ENCODE results near the gene SYCE3.

Gene SYCE3

DNA sequence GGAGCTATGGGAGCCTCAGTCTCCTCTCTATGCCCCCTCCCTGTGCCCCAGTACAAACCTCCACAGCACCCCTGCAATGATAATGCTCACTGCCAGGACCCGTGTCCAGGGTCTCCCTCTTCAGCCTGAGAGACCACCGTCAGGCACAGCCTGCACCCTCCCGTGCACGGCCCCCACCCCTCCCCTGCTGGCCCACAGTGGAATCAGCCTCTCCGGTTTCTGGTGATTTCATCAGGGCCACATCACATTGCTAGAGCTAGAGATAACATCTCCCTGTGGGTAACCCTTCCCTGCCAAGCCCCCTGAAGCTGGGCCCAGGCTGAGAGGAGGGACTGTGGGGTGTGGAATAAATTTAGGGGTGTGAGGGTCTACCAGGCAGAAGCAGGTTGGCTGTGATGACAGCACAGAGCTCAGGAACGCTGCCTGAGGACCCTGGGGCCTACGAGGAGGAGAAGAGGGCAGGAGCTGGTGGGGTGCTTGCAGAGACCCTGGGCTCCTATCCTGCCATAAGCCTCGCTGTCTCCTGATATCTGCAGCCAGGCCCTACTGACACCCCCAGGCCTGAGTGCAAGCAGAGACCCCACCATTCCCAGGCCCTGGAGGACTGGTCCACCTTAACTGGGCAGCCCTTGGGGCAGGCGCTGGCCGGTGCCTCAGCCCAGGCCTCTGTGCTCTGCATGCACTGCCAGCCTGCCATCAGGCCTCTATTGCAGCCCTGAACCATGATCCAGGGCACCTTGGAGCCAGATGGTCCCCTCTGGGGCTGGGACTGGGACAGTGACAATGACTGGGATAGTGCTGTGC lies 17.0 kb downstream of the SYCE3 start, which contains the start of gene KLHDC7B:
TSS of gene KLHDC7B (plus strand) at position 378 of the 804 bp plus-strand sequence. CDS start at position 723, 345 bp downstream.
- POLR2A ChIA-PET = interaction anchor here (0.7 to 1.8 kb wide), 4 partner anchors 17 to 79 kb away, joined by 3 to 8 read pairs (median 4); partner anchors contain the start of genes LMF2, NCAPH2, SCO2 and SYCE3
- no peak within 1 kb of the TSS for H3K4me3 ChIP-seq (ENCODE audit: low read depth, low read length)
- 0 out of 2 replicates have a peak within 1 kb of the TSS, but pooled peaks have one; percentile 19 for H3K27ac ChIP-seq (ENCODE audit: extremely low read depth, low read depth, low read length)
- H3K36me3 ChIP-seq (ENCODE audit: control insufficient read depth in 2 of 2, insufficient read depth in 1 of 2, low read length in 2 of 2) = no peaks in the 10 kb centered on the region
- CTCF ChIA-PET = interaction anchor here (0.6 to 1.6 kb wide), 5 partner anchors 14 to 62 kb away, joined by 3 to 10 read pairs (median 4); partner anchors contain the start of genes SCO2 and SYCE3
- H3K4me1 ChIP-seq (ENCODE audit: control insufficient read depth, insufficient read depth, low read length) = 0 out of 2 replicates have a peak, but pooled peaks cover 2% of the 10 kb centered on the region
- no peaks in the 10 kb centered on the region for H3K9me3 ChIP-seq (ENCODE audit: control insufficient read depth, insufficient read depth, low read depth, low read length)
- TF ChIP-seq ZNF664 (tag by site-specific recombination; IDR thresholded peaks at IDR 0.05) (no peak), ZBTB21 (tag by site-specific recombination; IDR thresholded peaks at IDR 0.05) (no peak), ZBTB20 (tag by site-specific recombination; IDR thresholded peaks at IDR 0.05) (peak; percentile 52; the same call in 1 of the 2 replicates), ZBTB8A (tag by site-specific recombination; IDR thresholded peaks at IDR 0.05) (0 out of 2 replicates have a peak, but pooled peaks have one; percentile 36), MZF1 (tag by site-specific recombination; IDR thresholded peaks at IDR 0.05; ENCODE audit: borderline replicate concordance) (no peak), GLIS2 (tag by site-specific recombination; IDR thresholded peaks at IDR 0.05) (peak; percentile 60; the same call in 1 of the 2 replicates), ZNF292 (tag by site-specific recombination; IDR thresholded peaks at IDR 0.05; ENCODE audit: borderline replicate concordance, low read depth) (no peak), ZNF335 (tag by site-specific recombination; conservative IDR thresholded peaks at IDR 0.05) (peak; percentile 86), KLF16 (tag by site-specific recombination; IDR thresholded peaks at IDR 0.05) (0 out of 2 replicates have a peak, but pooled peaks have one; percentile 36), ZIC2 (tag by site-specific recombination; IDR thresholded peaks at IDR 0.05) (peak; percentile 93), ZNF16 (tag by site-specific recombination; IDR thresholded peaks at IDR 0.05; ENCODE audit: low read depth) (no peak), ZNF2 (tag by site-specific recombination; IDR thresholded peaks at IDR 0.05) (no peak), KLF8 (tag by site-specific recombination; IDR thresholded peaks at IDR 0.05) (no peak), ZFP37 (tag by site-specific recombination; IDR thresholded peaks at IDR 0.05) (no peak), ZSCAN30 (tag by site-specific recombination; IDR thresholded peaks at IDR 0.05) (no peak), ZNF23 (tag by site-specific recombination; IDR thresholded peaks at IDR 0.05; ENCODE audit: borderline replicate concordance) (no peak), ZNF248 (tag by site-specific recombination; IDR thresholded peaks at IDR 0.05) (no peak), ZNF624 (tag by site-specific recombination; IDR thresholded peaks at IDR 0.05) (no peak), ZNF324 (tag by site-specific recombination; IDR thresholded peaks at IDR 0.05) (no peak), YY1 (tag by site-specific recombination; IDR thresholded peaks at IDR 0.05) (no peak)
- TF ChIP-seq, protein P1, sequence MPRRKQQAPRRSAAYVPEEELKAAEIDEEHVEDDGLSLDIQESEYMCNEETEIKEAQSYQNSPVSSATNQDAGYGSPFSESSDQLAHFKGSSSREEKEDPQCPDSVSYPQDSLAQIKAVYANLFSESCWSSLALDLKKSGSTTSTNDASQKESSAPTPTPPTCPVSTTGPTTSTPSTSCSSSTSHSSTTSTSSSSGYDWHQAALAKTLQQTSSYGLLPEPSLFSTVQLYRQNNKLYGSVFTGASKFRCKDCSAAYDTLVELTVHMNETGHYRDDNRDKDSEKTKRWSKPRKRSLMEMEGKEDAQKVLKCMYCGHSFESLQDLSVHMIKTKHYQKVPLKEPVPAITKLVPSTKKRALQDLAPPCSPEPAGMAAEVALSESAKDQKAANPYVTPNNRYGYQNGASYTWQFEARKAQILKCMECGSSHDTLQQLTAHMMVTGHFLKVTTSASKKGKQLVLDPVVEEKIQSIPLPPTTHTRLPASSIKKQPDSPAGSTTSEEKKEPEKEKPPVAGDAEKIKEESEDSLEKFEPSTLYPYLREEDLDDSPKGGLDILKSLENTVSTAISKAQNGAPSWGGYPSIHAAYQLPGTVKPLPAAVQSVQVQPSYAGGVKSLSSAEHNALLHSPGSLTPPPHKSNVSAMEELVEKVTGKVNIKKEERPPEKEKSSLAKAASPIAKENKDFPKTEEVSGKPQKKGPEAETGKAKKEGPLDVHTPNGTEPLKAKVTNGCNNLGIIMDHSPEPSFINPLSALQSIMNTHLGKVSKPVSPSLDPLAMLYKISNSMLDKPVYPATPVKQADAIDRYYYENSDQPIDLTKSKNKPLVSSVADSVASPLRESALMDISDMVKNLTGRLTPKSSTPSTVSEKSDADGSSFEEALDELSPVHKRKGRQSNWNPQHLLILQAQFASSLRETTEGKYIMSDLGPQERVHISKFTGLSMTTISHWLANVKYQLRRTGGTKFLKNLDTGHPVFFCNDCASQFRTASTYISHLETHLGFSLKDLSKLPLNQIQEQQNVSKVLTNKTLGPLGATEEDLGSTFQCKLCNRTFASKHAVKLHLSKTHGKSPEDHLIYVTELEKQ (tag by site-specific recombination; IDR thresholded peaks at IDR 0.05; ENCODE audit: borderline replicate concordance) = no peak
- TF ChIP-seq, protein P2, sequence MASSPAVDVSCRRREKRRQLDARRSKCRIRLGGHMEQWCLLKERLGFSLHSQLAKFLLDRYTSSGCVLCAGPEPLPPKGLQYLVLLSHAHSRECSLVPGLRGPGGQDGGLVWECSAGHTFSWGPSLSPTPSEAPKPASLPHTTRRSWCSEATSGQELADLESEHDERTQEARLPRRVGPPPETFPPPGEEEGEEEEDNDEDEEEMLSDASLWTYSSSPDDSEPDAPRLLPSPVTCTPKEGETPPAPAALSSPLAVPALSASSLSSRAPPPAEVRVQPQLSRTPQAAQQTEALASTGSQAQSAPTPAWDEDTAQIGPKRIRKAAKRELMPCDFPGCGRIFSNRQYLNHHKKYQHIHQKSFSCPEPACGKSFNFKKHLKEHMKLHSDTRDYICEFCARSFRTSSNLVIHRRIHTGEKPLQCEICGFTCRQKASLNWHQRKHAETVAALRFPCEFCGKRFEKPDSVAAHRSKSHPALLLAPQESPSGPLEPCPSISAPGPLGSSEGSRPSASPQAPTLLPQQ (tag by site-specific recombination; IDR thresholded peaks at IDR 0.05) = peak; percentile 66; the same call in 1 of the 2 replicates
- TF ChIP-seq, protein P3, sequence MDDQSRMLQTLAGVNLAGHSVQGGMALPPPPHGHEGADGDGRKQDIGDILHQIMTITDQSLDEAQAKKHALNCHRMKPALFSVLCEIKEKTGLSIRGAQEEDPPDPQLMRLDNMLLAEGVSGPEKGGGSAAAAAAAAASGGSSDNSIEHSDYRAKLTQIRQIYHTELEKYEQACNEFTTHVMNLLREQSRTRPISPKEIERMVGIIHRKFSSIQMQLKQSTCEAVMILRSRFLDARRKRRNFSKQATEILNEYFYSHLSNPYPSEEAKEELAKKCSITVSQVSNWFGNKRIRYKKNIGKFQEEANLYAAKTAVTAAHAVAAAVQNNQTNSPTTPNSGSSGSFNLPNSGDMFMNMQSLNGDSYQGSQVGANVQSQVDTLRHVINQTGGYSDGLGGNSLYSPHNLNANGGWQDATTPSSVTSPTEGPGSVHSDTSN (CRISPR knock-in tag; IDR thresholded peaks at IDR 0.05) = no peak
- TF ChIP-seq, protein P4, sequence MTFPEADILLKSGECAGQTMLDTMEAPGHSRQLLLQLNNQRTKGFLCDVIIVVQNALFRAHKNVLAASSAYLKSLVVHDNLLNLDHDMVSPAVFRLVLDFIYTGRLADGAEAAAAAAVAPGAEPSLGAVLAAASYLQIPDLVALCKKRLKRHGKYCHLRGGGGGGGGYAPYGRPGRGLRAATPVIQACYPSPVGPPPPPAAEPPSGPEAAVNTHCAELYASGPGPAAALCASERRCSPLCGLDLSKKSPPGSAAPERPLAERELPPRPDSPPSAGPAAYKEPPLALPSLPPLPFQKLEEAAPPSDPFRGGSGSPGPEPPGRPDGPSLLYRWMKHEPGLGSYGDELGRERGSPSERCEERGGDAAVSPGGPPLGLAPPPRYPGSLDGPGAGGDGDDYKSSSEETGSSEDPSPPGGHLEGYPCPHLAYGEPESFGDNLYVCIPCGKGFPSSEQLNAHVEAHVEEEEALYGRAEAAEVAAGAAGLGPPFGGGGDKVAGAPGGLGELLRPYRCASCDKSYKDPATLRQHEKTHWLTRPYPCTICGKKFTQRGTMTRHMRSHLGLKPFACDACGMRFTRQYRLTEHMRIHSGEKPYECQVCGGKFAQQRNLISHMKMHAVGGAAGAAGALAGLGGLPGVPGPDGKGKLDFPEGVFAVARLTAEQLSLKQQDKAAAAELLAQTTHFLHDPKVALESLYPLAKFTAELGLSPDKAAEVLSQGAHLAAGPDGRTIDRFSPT (tag by site-specific recombination; IDR thresholded peaks at IDR 0.05) = 0 out of 2 replicates have a peak, but pooled peaks have one; percentile 59
- TF ChIP-seq, protein P5, sequence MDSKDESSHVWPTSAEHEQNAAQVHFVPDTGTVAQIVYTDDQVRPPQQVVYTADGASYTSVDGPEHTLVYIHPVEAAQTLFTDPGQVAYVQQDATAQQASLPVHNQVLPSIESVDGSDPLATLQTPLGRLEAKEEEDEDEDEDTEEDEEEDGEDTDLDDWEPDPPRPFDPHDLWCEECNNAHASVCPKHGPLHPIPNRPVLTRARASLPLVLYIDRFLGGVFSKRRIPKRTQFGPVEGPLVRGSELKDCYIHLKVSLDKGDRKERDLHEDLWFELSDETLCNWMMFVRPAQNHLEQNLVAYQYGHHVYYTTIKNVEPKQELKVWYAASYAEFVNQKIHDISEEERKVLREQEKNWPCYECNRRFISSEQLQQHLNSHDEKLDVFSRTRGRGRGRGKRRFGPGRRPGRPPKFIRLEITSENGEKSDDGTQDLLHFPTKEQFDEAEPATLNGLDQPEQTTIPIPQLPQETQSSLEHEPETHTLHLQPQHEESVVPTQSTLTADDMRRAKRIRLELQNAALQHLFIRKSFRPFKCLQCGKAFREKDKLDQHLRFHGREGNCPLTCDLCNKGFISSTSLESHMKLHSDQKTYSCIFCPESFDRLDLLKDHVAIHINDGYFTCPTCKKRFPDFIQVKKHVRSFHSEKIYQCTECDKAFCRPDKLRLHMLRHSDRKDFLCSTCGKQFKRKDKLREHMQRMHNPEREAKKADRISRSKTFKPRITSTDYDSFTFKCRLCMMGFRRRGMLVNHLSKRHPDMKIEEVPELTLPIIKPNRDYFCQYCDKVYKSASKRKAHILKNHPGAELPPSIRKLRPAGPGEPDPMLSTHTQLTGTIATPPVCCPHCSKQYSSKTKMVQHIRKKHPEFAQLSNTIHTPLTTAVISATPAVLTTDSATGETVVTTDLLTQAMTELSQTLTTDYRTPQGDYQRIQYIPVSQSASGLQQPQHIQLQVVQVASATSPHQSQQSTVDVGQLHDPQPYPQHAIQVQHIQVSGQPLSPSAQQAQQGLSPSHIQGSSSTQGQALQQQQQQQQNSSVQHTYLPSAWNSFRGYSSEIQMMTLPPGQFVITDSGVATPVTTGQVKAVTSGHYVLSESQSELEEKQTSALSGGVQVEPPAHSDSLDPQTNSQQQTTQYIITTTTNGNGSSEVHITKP (tag by site-specific recombination; IDR thresholded peaks at IDR 0.05) = peak; percentile 98
